ENCODE data around the gene AKT2. TPM values are rescaled to one million over a fixed set of nuclear protein-coding genes. Genes with fewer than 3 reads are reported as not detected.

Gene AKT2
- total RNA-seq, 4 donors from 2014 or later: 64.2 to 88.9 (median 72.8) TPM

- H3K4me3 ChIP-seq: no peak overlapping the region
- H3K27me3 ChIP-seq: no peaks in the 10 kb centered on the region
- no peaks in the 10 kb centered on the region for H3K9me3 ChIP-seq
- TF ChIP-seq POLR2A (IDR thresholded peaks at IDR 0.05) (no peak), EP300 (IDR thresholded peaks at IDR 0.05) (no peak), POLR2AphosphoS5 (IDR thresholded peaks at IDR 0.05) (no peak), CTCF (IDR thresholded peaks at IDR 0.05) (no peak)
- no peak overlapping the region for H3K27ac ChIP-seq
- peaks cover 0 to 43% of the 10 kb centered on the region in 2 donors for H3K36me3 ChIP-seq
- ATAC-seq: no peak
- H3K4me1 ChIP-seq: peaks cover 0 to 56% (median 18%) of the 10 kb centered on the region in 3 donors
- 85 to 88% methylated on average over 8 to 15 of the region's 15 CpGs for WGBS, 2 donors (ENCODE audit: low coverage in 1 of 2)
Observed at GRCh38 chr19:40266912-40267600, 18.1 kb downstream of the AKT2 start.

GRCh38 chr19:40266119-40266518 lies 19.0 kb downstream of the AKT2 start:
- WGBS, 2 donors (ENCODE audit: low coverage in 1 of 2): 57% methylated on average over 4 of the region's 17 CpGs; no CpG with 5 or more reads in 1 of the 2 donors
- Histone ChIP-seq H3K9me3 (no peaks in the 10 kb centered on the region), H3K4me3 (no peak overlapping the region), H3K27me3 (no peaks in the 10 kb centered on the region), H3K36me3 (peaks cover 0 to 43% of the 10 kb centered on the region in 2 donors), H3K4me1 (peaks cover 0 to 46% (median 18%) of the 10 kb centered on the region in 3 donors), H3K27ac (peak overlapping the region in 1 of 4 donors; percentile 9)
- no peak for TF ChIP-seq CTCF (IDR thresholded peaks at IDR 0.05)
- TF ChIP-seq POLR2AphosphoS5 (IDR thresholded peaks at IDR 0.05): no peak
- no peak for TF ChIP-seq EP300 (IDR thresholded peaks at IDR 0.05)
- no peak for TF ChIP-seq POLR2A (IDR thresholded peaks at IDR 0.05)
- ATAC-seq: no peak

- ATAC-seq: no peak
- H3K27me3 ChIP-seq: no peaks in the 10 kb centered on the region
- H3K4me1 ChIP-seq: peaks cover 0 to 46% (median 18%) of the 10 kb centered on the region in 3 donors
- no CpG with 5 or more reads among the region's 6 CpGs for WGBS, 2 donors (ENCODE audit: low coverage in 1 of 2)
- TF ChIP-seq POLR2A (IDR thresholded peaks at IDR 0.05): no peak
- no peak for TF ChIP-seq POLR2AphosphoS5 (IDR thresholded peaks at IDR 0.05)
- no peak for TF ChIP-seq EP300 (IDR thresholded peaks at IDR 0.05)
- TF ChIP-seq CTCF (IDR thresholded peaks at IDR 0.05): no peak
- H3K9me3 ChIP-seq: no peaks in the 10 kb centered on the region
- no peak overlapping the region for H3K4me3 ChIP-seq
- peak overlapping the region in 1 of 4 donors; percentile 9 for H3K27ac ChIP-seq
- peaks cover 0 to 43% of the 10 kb centered on the region in 2 donors for H3K36me3 ChIP-seq
Observed at GRCh38 chr19:40265763-40266099, 19.4 kb downstream of the AKT2 start.

GRCh38 chr19:40265055-40265762 lies 19.9 kb downstream of the AKT2 start:
- ATAC-seq: no peak
- H3K4me1 ChIP-seq: peaks cover 0 to 43% (median 18%) of the 10 kb centered on the region in 3 donors
- H3K9me3 ChIP-seq: no peaks in the 10 kb centered on the region
- 98% methylated on average over 7 of the region's 22 CpGs; no CpG with 5 or more reads in 1 of the 2 donors for whole genome bisulfite sequencing, 2 donors (ENCODE audit: low coverage in 1 of 2)
- TF ChIP-seq POLR2AphosphoS5 (IDR thresholded peaks at IDR 0.05) (no peak), CTCF (IDR thresholded peaks at IDR 0.05) (no peak), EP300 (IDR thresholded peaks at IDR 0.05) (no peak)
- no peak overlapping the region for H3K4me3 ChIP-seq
- H3K36me3 ChIP-seq: peaks cover 0 to 38% of the 10 kb centered on the region in 2 donors
- H3K27ac ChIP-seq: no peak overlapping the region
- H3K27me3 ChIP-seq: no peaks in the 10 kb centered on the region

Data from gastroesophageal sphincter (tissue), 4 donors.